Fibroblast of lung (primary cell): ENCODE results near the gene ZPLD1. TPM values are rescaled to one million over a fixed set of nuclear protein-coding genes. Genes with fewer than 3 reads are reported as not detected.

ENCODE experiments used
- DNase-seq, 2 donors: peaks; one replicate each; pipeline versions ENCODE4 v3.0.0 to v3.0.0-alpha.2; 2010; ENCODE audit warnings: low read depth in 2 of 2
- H2AFZ ChIP-seq: 2 replicates; pipeline ENCODE4 v1.5.1; 2012; ENCODE audit warnings: low read length, control low read depth, inconsistent platforms
- H3K27ac ChIP-seq: 2 replicates; pipeline ENCODE4 v1.5.1; 2011; ENCODE audit warnings: low read length, control low read depth; ENCODE audit not compliant: insufficient read depth
- H3K27me3 ChIP-seq: 2 replicates; pipeline ENCODE4 v1.5.1; 2011; ENCODE audit warnings: mild to moderate bottlenecking, low read length; ENCODE audit not compliant: control insufficient read depth, insufficient read depth
- H3K36me3 ChIP-seq: 2 replicates; pipeline ENCODE4 v1.5.1; 2011; ENCODE audit warnings: low read length; ENCODE audit not compliant: control insufficient read depth, insufficient read depth
- H3K4me1 ChIP-seq: 2 replicates; pipeline ENCODE4 v1.5.1; 2011; ENCODE audit warnings: low read length; ENCODE audit not compliant: control insufficient read depth, insufficient read depth; ENCODE audit errors: extremely low read depth
- H3K4me2 ChIP-seq: 2 replicates; pipeline ENCODE4 v1.5.1; 2011; ENCODE audit warnings: low read length, control low read depth; ENCODE audit not compliant: insufficient read depth; ENCODE audit errors: extremely low read depth
- H3K4me3 ChIP-seq, 4 experiments: fragments of 200-600 bp in 1 of 4; sonication (generic) in 1 of 4; replicated peaks in 1 of 4; 2 replicates each; pipeline ENCODE4 v1.5.1; 2011 to 2016; ENCODE audit warnings: low read length in 4 of 4, low read depth in 3 of 4, mild to moderate bottlenecking in 3 of 4, control low read depth in 2 of 4, inconsistent platforms in 1 of 4, mixed read lengths in 1 of 4; ENCODE audit not compliant: insufficient read depth in 1 of 4; ENCODE audit errors: control extremely low read depth in 1 of 4
- H3K79me2 ChIP-seq: 2 replicates; pipeline ENCODE4 v1.5.1; 2012; ENCODE audit warnings: mild to moderate bottlenecking, low read length, inconsistent platforms; ENCODE audit not compliant: control insufficient read depth, insufficient read depth
- H3K9ac ChIP-seq: 2 replicates; pipeline ENCODE4 v1.5.1; 2011; ENCODE audit warnings: mild to moderate bottlenecking, low read length, control low read depth; ENCODE audit not compliant: insufficient read depth
- H3K9me3 ChIP-seq: 2 replicates; pipeline ENCODE4 v1.5.1; 2012; ENCODE audit warnings: low read depth, low read length; ENCODE audit not compliant: control insufficient read depth, insufficient read depth
- H4K20me1 ChIP-seq: 2 replicates; pipeline ENCODE4 v1.5.1; 2011; ENCODE audit warnings: low read length; ENCODE audit not compliant: control insufficient read depth, insufficient read depth; ENCODE audit errors: extremely low read depth
- EZH2 ChIP-seq: IDR thresholded peaks from 2 replicates; pipeline ENCODE4 v1.5.1; 2012; ENCODE audit warnings: low read length, control low read depth, mild to moderate bottlenecking; ENCODE audit errors: missing control alignments
- polyA plus RNA-seq, 2 donors: library from polyadenylated mRNA; depleted of rRNA in 1 of 2; stranded (reverse) in 1 of 2; unstranded in 1 of 2; fragments of >200 nt; gene quantifications; 2 replicates each; pipeline ENCODE4 v1.2.1, GENCODE V29; 2011 to 2012; ENCODE audit warnings: missing spikeins in 1 of 2
- total RNA-seq: library from RNA; depleted of rRNA; stranded (reverse); fragments of >200 nt; gene quantifications from 2 replicates; pipeline ENCODE4 v1.2.1, GENCODE V29; 2014
- TF ChIP-seq, protein P1 (sequence below), 2 donors: IDR thresholded peaks in 1 of 2; conservative IDR thresholded peaks in 1 of 2; 1 replicate in 1 of 2; 2 replicates in 1 of 2; pipeline ENCODE4 v1.5.1; 2011 to 2012; ENCODE audit warnings: low read length in 2 of 2, control low read depth in 1 of 2, inconsistent platforms in 1 of 2, low read depth in 1 of 2, mild to moderate bottlenecking in 1 of 2

Gene ZPLD1
- total and polyA plus RNA-seq, 2 donors (not counting 1 experiment from before 2014, with no cell fraction given): 0.02 to 0.17 TPM

DNA sequence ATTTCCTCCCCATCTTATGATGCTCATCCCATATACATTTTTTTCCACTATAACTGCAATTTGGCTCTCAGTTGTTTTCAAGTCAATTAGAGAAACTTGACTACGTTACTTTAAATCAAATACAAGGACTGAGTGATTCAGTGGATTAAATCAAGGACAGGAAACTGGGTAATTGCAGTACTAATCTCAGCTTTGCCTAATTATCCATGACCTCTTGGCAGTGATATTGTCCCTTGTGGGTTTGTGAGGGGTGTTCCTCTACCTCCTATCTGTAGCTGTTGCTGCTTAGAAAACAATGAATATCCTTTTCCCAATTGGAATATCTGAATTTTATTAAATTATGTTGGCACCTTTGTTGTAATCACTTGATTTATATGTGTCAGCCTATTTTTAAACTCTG lies 79.4 kb downstream of the ZPLD1 start:
- TF ChIP-seq EZH2: no peak
- TF ChIP-seq, protein P1, sequence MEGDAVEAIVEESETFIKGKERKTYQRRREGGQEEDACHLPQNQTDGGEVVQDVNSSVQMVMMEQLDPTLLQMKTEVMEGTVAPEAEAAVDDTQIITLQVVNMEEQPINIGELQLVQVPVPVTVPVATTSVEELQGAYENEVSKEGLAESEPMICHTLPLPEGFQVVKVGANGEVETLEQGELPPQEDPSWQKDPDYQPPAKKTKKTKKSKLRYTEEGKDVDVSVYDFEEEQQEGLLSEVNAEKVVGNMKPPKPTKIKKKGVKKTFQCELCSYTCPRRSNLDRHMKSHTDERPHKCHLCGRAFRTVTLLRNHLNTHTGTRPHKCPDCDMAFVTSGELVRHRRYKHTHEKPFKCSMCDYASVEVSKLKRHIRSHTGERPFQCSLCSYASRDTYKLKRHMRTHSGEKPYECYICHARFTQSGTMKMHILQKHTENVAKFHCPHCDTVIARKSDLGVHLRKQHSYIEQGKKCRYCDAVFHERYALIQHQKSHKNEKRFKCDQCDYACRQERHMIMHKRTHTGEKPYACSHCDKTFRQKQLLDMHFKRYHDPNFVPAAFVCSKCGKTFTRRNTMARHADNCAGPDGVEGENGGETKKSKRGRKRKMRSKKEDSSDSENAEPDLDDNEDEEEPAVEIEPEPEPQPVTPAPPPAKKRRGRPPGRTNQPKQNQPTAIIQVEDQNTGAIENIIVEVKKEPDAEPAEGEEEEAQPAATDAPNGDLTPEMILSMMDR (conservative IDR thresholded peaks at IDR 0.05 in 1 of 2, IDR thresholded peaks at IDR 0.05 in 1 of 2; ENCODE audit: low read depth in 1 of 2, low read length in 2 of 2): no peak

DNA sequence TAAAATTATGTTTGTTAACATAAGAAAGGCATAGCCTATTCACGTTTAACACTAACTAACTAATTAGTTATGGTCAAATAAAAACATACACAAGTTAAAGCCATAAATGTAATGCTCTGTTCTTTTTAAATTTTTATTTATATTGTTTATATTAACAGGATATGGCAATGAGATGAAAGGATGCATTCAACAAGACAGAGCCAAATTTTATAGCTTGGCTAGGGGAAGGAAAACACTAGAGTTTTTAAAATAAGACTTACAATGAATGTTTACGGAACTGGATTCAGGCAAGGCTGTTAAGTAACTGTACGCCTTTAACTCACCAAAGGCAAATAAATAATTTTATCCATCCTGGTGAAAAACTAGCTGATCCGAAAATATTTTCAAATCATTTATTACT lies 86.4 kb downstream of the ZPLD1 start:
- H3K36me3 ChIP-seq: no peaks in the 10 kb centered on the region
- no peaks in the 10 kb centered on the region for H3K4me1 ChIP-seq
- no peak for DNase-seq
- no peaks in the 10 kb centered on the region for H3K27me3 ChIP-seq
- no peak overlapping the region for H3K4me3 ChIP-seq
- no peak overlapping the region for H2AFZ ChIP-seq
- no peak overlapping the region for H3K27ac ChIP-seq
- no peak overlapping the region for H3K4me2 ChIP-seq
- no peaks in the 10 kb centered on the region for H3K79me2 ChIP-seq
- TF ChIP-seq, protein P1 (conservative IDR thresholded peaks at IDR 0.05 in 1 of 2, IDR thresholded peaks at IDR 0.05 in 1 of 2; ENCODE audit: low read depth in 1 of 2, low read length in 2 of 2): no peak
- no peak for TF ChIP-seq EZH2
- no peak overlapping the region for H3K9ac ChIP-seq
- H4K20me1 ChIP-seq: no peaks in the 10 kb centered on the region
- no peaks in the 10 kb centered on the region for H3K9me3 ChIP-seq

More for the DNA sequence above, 79.4 kb downstream of the ZPLD1 start:
- no peak overlapping the region for H3K9ac ChIP-seq
- H3K4me1 ChIP-seq: no peaks in the 10 kb centered on the region
- no peak overlapping the region for H3K27ac ChIP-seq
- H3K27me3 ChIP-seq: no peaks in the 10 kb centered on the region
- no peaks in the 10 kb centered on the region for H3K36me3 ChIP-seq
- no peaks in the 10 kb centered on the region for H3K79me2 ChIP-seq
- H2AFZ ChIP-seq: no peak overlapping the region
- H4K20me1 ChIP-seq: no peaks in the 10 kb centered on the region
- no peak overlapping the region for H3K4me2 ChIP-seq
- DNase-seq: no peak
- H3K9me3 ChIP-seq: no peaks in the 10 kb centered on the region
- no peak overlapping the region for H3K4me3 ChIP-seq

DNA sequence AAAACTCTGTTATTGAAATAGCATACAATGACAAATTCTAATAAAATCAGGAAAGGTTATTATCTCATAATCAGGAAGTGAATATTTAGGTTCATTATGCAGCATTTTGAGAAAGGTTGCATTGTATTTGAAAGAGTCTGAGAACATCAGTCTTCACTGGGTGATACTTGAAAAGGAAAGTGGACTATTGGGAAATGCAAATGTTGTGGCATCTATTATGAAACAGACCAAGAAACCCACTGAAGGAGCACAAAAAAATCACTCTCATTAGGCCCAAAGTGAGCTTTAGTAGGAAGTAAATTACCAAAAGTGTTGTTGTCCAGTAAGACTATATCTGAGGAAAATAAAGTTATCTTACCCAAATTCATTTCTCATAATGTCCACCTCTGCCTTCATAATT lies 90.8 kb downstream of the ZPLD1 start:
- no peak overlapping the region for H3K9ac ChIP-seq

More for the DNA sequence above, 90.8 kb downstream of the ZPLD1 start:
- H3K36me3 ChIP-seq: no peaks in the 10 kb centered on the region
- TF ChIP-seq EZH2: no peak
- TF ChIP-seq, protein P1 (conservative IDR thresholded peaks at IDR 0.05 in 1 of 2, IDR thresholded peaks at IDR 0.05 in 1 of 2; ENCODE audit: low read depth in 1 of 2, low read length in 2 of 2): no peak
- H3K4me3 ChIP-seq: no peak overlapping the region
- H3K79me2 ChIP-seq: no peaks in the 10 kb centered on the region
- no peak for DNase-seq
- no peaks in the 10 kb centered on the region for H4K20me1 ChIP-seq
- H2AFZ ChIP-seq: no peak overlapping the region
- no peaks in the 10 kb centered on the region for H3K4me1 ChIP-seq
- no peak overlapping the region for H3K27ac ChIP-seq
- H3K4me2 ChIP-seq: no peak overlapping the region
- H3K9me3 ChIP-seq: no peaks in the 10 kb centered on the region
- H3K27me3 ChIP-seq: no peaks in the 10 kb centered on the region
